NCI-H460 (cell line): ENCODE results near the gene GPR162. TPM values are rescaled to one million over a fixed set of nuclear protein-coding genes. Genes with fewer than 3 reads are reported as not detected.

ENCODE experiments used
- DNase-seq: peaks from one replicate; pipeline ENCODE4 v3.0.0-alpha.2; 2016; ENCODE audit warnings: low read depth; ENCODE audit errors: extremely low read depth
- total RNA-seq: library from RNA; depleted of rRNA; stranded (reverse); fragments of >200 nt; shearing (Covaris generic); gene quantifications from 2 replicates; pipeline ENCODE4 v1.2.3, GENCODE V29; 2014

Gene GPR162
- total RNA-seq, 1 experiment from 2014 or later = 0.94 TPM

DNA sequence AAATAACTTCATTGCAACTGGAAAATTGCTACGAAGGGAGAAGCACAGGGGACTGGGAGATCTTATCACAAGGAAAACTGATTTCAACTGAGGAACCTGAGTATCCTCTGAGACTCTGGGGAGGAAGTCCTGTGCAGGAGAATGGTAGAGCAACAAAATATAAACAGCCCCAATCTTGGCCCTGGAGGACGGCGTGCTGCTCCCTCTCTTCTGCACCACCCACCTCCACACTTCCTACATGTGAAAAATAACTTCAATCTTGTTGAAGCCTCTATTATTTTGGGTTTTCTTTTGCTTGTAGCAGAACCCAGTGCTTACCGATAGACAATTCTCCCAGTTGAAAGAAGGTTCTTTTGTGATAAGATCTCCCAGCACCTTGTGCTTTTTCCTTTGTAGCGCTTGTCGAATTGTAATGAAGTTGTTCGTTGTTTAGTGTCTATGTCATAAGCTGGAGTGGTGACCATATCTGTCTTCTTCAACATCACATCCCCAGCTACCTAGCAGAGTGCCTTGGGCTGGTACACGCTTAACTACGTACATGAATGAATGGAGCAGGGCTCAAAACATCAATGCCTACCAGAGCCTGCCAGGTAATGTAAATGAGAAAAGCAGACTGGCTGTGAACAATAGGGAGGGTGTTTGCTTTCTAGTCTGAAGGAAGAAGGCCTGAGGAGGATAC, 35.1 kb upstream of the GPR162 start:
- no peak for DNase-seq

DNA sequence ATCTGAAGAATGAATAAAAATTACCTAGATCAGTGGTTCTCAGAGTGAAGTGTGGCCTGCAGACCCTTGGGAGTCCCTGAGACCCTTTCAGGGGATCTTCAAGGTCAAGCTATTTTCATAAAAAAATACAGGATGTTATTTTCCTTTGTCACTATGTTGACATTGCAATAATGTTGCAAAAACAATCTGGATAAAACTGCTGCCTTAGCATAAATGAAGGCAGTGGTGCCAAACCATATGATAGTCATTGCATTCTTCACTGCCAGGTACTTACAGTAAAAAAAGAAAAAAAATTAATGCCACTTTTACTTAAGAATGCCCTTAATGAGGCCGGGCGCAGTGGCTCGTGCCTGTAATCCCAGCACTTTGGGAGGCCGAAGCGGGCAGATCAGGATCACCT, 34.3 kb upstream of the GPR162 start:
- no peak for DNase-seq

GRCh38 chr12:6788972-6789924, 32.4 kb upstream of the GPR162 start, which contains the start of gene CD4:
CD4 (plus strand) TSS chr12:6789528; CDS start chr12:6800139, 10,611 bp downstream.
- no peak for DNase-seq

DNA sequence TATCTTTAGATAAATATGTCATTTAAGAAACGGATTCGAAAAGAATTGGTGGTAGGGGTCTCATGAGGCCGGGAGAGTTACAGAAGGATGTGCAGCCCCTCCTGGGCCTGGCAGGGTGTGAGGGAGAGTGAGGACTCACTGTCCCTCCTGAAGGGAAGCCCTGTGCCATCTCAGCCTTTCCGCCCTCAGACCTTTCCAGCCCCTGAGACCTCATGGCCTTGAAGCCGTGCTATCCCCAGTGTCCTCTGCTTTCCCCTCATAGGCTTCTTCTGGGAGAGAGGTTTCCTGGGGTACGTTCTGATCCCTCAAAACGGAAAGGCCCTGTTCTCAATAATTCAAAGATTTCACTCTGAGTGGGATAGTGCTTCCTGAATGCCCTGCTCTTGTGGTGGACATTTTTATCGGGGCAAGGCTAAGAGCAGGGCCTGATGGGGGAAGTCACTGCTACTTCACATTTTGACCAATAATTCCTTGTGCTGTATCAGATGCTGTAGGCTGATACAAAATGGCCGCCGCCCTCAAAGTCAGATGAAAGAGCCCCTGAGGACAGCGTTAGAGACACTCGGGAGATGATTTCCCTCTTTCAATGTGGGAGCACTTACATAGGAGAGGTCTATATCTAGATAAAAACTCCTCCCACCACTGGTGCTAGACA, 31.0 kb upstream of the GPR162 start:
- DNase-seq = no peak

DNA sequence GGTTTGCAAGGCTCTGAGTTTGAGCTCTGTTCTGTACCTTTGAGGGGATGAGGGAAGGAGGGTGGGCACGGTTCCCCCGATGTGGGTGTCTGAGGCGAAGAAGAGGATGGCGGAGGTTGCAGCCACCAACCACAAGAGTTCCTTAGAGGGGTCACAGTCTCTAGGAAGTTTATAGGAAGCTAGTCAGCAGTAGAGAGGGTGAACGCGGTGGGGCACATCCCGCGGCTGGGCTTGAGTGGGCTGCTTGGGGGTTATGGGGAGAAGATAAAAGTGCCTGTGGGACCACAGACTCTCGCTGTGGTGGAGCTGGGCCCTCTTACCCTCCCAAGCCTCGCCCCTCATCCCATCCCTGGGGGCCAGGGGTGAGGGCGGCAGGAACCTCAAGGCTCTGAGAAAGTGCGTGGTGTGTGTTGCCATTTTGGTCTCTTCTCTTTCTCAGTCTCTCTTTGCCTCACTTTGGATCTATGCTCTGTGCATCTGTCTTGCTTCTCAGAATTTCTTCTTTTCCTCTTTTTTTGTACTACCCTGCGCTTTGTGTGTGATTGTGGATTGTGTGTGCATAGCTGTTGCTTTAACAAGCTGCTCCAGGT, 29.6 kb upstream of the GPR162 start:
- DNase-seq = no peak

GRCh38 chr12:6792522-6793201, 29.0 kb upstream of the GPR162 start:
- DNase-seq = no peak

GRCh38 chr12:6795088-6795487, 26.5 kb upstream of the GPR162 start:
- DNase-seq = no peak

GRCh38 chr12:6796576-6796975, 25.0 kb upstream of the GPR162 start:
- DNase-seq = no peak

- no peak for DNase-seq
Measured at GRCh38 chr12:6799147-6799546, 22.5 kb upstream of the GPR162 start.

DNA sequence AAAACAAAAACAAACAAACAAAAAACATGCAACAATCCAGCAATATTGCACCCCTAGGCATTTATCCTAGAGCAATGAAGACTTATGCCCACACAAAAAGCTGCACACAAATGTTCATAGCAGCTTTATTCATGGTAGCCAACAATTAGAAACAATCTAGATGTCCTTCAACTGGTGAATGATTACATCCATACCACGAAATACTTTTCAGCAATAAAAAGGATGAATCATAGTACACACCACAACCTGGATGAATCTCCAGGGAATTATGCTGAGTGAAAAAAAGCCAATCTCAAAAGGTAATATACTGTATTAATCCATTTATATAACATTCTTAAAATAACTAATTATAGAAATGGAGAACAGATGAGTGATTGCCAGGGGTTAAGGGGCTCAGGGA, 14.5 kb upstream of the GPR162 start:
- DNase-seq = no peak

DNA sequence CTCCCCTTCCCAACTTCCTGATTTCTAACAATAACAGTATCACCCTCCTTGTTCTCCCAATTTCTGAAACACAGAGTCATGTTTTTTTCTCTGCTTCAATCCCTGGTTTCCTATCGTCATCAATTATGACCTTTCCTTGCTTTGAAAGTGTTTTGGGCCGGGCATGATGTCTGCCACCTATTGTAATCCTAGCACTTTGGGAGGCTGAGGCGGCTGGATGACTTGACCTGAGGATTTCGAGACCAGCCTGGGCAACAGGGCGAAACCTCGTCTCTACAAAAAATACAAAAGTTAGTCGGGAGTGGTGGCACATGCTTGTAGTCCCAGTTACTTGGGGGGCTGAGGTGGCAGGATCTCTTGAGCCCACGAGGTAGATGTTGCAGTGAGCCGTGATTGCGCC, 12.6 kb upstream of the GPR162 start:
- no peak for DNase-seq

GRCh38 chr12:6810758-6811157, 10.9 kb upstream of the GPR162 start:
- DNase-seq = no peak

GRCh38 chr12:6813363-6813762, 8.3 kb upstream of the GPR162 start:
- DNase-seq = no peak

- no peak for DNase-seq
Measured at GRCh38 chr12:6816598-6816997, 5.0 kb upstream of the GPR162 start.

DNA sequence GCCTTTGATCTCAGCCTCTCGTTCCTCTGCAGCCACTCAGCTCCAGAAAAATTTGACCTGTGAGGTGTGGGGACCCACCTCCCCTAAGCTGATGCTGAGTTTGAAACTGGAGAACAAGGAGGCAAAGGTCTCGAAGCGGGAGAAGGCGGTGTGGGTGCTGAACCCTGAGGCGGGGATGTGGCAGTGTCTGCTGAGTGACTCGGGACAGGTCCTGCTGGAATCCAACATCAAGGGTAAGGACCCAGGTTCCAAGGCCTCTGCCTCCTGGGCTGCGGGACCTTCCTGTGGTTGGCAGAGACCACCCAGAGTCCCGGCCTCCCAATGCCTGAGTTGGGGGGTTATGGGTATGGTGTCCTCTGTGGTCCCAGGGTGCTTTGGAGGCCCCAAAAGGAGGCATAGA, 4.5 kb upstream of the GPR162 start:
- no peak for DNase-seq

DNA sequence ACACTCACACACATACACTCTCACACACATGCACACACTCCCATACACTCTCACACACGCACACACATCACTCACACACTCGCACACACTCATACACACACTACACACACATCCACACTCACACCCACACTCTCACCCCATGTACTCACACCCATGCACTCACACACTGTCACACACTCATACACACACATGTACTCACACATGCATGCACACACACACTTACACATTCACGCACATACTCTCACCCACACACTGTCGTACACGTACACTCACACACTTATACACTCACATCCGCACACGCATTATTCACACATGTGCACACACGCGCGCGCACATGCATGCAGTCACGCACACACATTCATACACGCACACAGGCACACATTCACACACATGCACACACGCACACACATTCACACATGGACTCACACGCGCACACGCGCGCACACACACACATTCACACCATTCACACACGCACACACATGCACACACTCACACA, 3.9 kb upstream of the GPR162 start:
- no peak for DNase-seq

- no peak for DNase-seq
Measured at GRCh38 chr12:6818222-6818621, 3.4 kb upstream of the GPR162 start.

DNA sequence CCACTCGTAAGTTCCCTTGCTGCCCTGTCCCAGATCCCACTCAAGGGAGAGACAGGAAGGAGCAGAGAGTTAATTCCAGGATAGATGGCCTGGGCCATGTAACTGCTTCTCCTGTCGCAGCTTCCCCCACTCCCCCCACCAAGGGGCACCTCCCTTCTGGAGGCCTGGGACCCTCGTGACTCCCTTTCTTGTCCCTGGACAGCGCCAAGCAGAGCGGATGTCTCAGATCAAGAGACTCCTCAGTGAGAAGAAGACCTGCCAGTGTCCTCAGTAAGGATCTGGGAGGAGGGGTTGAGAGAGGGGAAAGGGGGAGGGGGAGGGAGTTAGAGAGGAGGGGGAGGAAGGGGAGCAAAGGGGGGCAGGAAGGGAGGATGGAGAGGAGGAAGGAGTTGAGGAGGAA, 3.0 kb upstream of the GPR162 start:
- DNase-seq = no peak

GRCh38 chr12:6819106-6820030, 2.3 kb upstream of the GPR162 start:
- no peak for DNase-seq
